Activated CD4-positive, alpha-beta T cell treated with anti-CD3 and anti-CD28 coated beads for 1 hour (primary cell): Measurements from ENCODE around the gene ZNF236.
"Not testable (repeated sequence)": the region's sequence is repeated elsewhere in the genome, so short reads cannot be mapped to it uniquely, and the experiment has no call there.

Experiments
- DNase-seq: peaks from one replicate; pipeline ENCODE4 v3.0.0-alpha.2; 2020

Gene ZNF236

DNA sequence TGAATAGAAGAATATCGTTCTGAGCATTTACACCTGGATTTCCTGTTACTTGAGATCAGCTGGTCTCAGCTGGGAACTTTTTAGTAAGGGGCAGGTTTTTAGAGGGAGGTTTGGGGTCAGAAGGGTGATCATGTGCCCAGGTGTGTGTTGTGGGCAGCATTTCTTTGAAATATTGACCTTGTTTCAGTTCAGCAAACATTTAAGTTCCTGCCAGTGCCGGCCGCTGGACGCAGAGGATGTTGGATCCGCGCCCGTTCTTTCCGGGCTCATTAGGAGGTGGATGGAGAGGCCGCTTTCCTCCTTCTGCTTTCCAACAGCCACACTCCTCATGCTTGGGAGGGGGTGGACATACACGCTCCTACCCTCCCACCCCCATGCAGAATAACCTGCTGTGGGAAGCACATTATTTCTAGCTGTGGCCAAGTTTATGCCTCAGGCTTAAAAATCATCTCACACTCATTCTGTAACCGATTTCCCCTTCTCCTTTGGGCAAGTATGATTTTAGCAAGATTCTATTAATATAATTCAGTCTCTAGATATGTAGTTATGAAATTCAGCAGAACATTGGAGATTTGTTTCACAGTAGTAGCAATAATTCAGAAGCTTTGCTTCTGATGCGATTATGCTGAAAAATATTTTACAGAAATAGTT lies 131.4 kb downstream of the ZNF236 start:
- no peak for DNase-seq

DNA sequence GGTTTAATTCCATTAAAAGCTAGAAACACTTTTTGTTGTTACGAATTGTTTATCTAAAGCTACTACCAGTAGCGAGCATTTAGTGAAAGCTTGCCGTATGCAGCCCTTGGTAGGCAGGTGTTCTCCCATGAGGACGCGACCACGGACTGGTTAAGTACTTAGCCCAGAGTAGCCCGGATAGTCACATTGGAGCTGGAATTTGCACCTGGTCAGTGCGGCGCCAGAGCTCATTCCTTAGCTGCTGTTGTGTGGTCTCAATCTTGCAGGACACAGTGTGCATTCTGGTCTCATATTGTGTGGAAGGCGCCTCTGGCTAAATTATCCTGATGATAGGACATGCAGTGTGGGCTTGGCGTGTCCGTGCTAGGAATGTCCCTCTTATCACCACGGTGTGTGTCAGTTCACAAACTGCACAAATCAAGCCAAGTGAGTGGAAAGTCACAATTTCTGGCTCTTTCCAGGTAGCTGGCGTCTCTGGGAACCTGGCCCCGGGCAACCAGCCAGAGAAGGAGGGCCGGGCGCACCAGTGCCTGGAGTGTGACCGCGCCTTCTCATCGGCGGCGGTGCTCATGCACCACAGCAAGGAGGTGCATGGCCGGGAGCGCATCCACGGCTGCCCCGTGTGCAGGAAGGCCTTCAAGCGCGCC lies 133.3 kb downstream of the ZNF236 start:
- no peak for DNase-seq

DNA sequence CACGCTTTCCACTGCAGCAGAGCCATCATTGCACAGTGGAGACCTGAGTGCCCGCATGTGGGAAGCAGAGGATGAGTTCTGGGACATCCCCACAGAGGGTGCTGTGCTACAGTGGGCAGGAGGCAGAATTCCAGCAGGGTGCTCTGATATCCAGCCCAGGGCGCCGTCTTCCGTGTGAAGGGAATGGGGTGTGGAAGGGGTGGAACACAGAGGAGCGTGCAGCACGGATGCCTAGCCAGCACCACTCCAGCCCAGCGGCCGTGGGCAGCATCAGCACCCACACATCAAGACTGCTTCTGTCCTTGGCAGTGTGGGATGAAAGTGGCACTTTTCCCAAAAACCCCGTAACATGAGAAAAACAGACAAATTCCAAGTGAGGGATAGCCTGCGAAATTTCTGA lies 134.3 kb downstream of the ZNF236 start:
- DNase-seq = no peak

DNA sequence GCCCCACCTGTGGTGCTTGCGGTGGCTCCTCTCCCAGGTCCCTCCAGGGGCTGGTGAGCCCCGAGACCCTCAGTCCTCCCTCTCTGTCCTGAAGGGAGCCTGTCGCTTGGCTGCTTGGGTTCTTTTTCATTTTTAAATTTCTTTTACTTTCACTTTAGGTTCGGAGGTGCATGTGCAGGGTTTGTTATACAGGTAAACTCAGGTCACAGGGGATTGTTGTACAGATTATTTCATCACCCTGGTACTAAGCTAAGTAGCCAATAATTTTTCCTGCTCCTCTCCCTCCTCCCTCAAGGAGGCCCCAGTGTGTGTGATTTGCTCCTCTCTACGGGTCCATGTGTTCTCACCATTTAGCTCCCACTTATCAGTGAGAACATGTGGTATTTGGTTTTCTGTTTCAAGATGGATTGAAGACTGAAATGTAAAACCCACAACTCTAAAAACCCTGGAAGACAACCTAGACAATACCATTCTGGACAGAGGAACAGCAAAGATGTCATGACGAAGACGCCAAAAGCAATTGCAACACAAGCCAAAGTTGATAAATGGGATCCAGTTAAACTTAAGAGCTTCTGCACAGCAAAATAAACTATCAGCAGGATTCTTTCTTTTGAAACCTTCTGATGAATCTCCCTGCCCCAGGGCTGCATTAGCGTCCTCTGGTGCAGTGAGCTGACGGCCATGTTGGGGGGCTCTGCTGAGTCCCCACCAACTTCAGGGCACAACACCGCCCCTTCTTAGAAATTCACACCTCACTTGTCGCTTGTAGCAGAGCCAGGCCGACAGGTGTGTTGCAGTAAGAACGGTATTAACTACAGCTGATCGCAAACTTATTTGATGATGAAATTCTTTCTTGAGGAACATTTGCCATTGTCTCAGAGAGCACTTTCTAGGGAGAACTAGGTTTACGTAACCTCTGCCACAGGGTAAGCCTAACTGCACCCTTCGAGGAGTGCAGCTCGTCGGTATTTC lies 135.3 kb downstream of the ZNF236 start:
- DNase-seq = no peak

DNA sequence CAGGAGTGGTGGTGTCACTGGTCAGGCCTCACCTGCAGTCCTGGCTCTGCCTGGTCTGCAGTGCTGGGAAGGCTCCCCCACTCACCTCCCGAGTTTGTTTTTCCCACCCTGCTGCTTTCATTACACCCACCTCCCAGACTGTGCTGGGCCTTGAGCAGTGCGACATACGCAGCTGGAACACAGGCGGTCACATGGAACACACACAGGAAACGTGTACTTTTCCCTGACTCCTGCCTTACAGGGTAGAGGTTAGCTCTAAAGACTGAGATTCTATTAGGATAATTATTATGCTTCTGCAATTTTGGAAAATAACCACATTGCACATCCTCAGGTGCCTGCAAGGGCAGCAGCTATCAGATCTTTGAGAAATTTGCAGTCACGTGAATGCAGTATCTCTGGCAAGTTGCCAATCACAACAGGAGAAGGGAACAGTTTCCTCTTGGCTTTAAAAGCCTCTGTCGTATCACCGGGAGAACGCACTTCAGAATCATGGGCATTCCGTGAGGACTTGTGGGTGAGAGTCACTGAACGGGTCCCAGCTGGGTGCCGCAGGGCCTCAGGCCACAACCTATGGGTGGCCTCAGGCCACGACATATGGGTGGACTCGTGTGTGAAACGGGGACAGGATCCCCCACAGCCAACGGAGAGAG lies 136.5 kb downstream of the ZNF236 start:
- no peak for DNase-seq

DNA sequence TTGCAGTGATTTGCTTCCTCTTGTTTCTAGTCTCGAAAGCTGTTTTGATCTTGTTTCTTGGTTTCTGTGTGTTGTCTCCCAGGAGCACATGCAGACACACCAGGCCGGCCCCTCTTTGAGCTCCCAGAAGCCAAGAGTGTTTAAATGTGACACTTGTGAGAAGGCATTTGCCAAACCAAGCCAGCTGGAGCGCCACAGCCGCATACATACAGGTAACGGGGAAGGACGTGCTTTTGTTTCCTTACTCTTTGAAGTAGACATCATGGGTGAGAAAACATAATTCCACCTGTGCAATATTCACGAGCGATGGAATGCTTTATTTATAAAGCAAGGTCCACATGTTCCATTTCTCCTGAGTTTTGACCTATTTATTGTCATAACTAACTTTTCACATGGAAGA lies 137.2 kb downstream of the ZNF236 start:
- no peak for DNase-seq

DNA sequence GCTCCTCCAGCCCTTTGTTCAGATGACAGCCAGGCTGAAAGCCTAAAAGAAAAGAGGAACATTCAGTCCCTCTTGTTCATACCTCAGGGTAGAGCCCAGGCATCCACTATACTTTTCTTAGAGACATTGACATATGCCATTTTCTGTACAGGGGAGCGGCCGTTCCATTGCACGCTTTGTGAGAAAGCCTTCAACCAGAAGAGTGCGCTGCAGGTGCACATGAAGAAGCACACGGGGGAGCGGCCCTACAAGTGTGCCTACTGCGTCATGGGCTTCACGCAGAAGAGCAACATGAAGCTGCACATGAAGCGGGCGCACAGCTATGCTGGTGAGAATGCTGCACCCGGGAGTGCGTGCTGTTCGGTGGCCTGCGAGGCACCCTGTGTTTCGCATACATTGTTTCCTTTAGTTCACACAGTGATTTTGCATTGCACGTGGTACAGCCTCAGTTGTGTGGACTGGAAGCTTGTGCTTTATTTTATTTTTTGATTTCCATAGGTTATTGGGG lies 138.2 kb downstream of the ZNF236 start:
- no peak for DNase-seq

DNA sequence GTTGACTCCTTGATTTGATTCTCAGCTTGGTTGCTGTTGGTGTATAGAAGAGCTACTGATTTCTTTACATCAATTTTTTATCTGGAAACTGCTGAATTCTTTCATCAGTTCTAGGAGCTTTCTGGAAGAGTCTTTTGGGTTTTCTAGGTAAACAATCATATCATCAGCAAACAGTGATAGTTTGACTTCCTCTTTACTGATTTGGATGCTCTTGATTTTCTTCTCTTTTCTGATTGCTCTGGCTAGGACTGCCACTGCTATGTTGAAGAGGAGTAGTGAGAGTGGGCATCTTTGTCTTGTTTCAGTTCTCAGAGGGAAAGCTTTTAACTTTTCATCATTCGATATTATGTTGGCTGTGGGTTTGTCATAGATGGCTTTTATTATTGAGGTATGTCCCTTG lies 140.5 kb downstream of the ZNF236 start:
- DNase-seq = no peak

DNA sequence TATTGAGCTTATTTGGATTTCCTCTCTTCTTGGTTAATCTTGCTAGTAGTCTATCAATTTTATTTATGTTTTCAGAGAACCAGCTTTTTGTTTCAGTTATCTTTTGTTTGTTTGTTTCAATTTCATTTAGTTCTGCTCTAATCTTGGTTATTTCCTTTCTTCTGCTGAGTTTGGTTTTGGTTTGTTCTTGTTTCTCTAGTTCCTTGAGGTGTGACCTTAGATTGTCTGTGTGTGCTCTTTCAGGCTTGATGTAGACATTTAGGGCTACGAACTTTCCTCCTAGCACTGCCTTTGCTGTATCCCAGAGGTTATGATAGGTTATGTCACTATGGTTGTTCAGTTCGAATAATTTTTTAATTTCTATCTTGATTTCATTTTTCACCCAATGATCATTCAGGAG lies 141.6 kb downstream of the ZNF236 start:
- no peak for DNase-seq

DNA sequence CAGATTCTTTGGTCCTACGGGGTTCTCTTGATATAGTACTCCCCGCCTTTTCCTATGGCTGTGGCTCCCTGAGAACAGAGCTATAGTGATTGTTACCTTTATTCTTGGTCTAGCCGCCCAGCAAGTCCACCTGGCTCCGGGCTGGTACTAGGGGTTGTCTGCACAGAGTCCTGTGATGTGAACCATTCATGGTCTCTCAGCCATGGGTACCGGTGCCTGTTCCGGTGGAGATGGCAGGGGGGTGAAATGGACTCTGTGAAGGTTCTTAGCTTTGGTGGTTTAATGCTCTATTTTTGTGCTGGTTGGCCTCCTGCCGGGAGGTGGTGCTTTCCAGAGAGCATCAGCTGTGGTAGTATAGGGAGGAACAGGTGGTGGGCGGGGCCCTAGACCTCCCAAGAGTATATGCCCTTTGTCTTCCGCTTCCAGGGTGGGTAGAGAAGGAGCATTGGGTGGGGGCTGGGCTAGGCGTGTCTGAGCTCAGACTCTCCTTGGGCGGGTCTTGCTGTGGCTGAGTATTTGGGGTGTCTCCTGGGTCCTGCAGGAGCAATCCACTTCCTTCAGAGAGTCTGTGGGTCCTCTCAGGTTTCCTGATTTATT lies 143.3 kb downstream of the ZNF236 start:
- DNase-seq = not testable (repeated sequence)

DNA sequence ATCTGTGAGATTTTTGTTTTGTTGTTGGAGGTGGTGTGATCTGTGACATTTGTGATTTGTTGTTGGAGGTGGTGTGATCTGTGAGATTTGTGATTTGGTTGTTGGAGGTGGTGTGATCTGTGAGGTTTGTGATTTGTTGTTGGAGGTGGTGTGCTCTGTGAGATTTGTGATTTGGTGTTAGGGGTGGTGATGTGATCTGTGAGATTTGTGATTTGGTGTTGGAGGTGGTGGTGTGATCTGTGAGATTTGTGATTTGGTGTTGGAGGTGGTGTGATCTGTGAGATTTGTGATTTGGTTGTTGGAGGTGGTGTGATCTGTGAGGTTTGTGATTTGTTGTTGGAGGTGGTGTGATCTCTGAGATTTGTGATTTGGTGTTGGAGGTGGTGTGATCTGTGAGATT lies 144.9 kb downstream of the ZNF236 start:
- not testable (repeated sequence) for DNase-seq

DNA sequence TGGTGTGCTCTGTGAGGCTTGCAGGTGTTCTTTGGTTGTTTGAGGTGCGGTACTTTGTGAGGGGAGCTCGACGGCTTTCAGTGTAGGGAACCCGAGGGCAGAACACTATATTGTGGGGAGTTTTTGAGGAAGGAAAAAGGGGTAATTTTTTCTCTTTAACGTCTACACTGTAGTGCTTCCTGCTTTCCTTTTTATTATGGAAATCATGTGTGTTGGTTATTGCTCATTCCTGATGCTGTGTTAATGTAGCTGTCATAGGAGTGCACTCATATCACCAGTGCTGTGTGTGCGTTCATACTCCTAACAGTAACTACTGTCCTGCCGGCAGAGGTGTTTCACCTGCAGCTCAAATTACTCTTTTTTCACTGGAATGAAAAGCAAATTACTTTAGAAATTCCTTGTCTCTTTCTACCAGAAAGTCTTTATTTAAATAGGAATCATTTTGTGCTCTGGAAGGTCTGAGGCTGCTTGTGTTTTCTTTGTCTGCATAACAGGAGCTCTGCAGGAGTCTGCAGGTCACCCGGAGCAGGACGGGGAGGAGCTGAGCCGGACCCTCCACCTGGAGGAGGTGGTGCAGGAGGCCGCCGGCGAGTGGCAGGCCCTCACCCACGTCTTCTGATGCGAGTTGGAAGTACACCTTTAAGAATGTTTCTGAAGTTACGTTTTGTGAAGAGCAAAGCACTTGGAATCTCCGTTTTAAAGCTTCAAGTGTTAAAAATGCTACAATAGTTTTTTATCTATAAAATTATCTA lies 145.5 kb downstream of the ZNF236 start:
- DNase-seq = no peak

DNA sequence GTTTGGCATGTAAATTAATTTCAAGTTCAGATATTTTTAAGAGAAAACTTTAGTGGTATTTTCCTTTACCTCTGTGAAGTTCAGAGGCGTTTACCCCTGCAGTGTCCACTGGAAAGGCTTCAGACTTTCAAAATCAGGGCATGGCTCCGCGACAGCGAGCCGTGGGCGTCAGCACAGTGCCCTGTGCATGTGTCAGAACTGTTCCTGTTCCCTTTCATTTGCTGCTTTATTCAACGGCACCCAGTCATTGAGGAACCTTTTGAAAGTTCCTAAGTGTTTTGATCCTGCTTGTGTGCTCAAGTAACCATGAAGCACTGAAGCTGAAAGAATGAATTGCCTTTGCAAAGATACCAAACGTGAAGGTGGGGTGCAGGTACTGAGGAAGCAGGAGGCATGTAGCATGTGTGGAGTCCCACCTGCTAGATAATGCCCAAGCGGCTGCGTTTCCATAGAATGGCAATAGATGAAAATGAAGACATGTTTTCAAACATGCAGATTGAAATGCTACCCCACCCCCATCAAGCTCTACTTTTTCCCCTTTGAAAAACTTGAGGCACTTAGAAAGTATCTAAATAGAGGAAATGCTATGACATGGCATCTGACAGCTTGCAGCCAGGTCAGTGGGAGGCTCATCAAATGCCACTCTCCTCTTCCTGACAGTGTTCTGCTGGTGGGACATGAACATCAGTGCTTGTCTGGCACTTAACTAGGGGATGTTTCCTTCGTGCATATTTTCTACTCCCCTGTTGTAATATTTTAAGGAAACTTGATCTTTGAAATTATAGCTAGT lies 148.6 kb downstream of the ZNF236 start:
- no peak for DNase-seq

DNA sequence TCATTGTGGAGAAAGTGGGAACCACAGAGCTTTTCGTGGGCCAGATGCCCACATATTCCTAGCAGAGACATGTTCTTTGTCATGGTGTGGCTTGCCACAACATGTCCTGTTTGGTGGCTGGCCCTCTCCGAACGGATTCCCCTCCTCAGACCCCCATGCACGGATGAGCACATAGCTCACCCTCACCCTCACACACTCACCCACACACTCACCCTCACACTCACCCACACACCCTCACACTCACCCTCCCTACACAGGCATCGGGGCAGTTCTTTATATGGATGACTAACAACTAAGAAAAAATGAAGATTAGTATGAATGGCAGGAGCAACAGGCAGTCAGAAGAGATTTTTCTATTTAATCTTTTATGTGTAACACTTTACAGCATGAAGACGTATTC lies 149.9 kb downstream of the ZNF236 start:
- DNase-seq = no peak

DNA sequence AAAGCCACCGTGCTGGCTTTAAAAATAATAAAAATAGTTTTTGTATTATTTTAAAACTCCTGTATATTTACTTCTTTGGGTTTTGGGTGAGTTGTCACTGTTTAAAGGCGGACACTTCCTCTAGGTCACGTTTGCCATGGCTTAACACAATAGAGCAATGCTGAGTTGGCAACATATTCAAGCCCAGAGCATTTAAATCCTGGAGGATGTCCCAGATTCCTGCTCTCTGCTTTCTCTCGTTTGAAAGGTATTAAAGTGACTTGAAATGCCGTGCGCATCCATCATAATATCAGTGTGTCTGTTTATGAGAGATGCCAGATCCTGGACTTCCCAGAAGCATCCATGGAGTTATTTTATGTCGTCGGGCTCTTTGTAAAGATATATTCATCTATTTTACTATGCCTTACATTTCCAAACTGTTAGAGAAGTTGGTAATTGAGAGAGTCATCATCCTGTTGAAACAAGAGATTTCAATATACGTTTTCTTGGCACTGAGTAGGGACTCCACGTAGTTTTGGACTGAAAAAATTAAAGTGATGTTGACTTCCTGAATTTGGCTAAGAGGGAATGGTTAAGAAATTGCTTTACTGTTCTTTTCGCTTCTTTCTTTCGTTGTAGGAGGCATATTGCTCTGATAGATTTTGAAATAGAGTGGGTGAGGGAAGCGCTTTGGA lies 150.6 kb downstream of the ZNF236 start:
- DNase-seq = no peak

DNA sequence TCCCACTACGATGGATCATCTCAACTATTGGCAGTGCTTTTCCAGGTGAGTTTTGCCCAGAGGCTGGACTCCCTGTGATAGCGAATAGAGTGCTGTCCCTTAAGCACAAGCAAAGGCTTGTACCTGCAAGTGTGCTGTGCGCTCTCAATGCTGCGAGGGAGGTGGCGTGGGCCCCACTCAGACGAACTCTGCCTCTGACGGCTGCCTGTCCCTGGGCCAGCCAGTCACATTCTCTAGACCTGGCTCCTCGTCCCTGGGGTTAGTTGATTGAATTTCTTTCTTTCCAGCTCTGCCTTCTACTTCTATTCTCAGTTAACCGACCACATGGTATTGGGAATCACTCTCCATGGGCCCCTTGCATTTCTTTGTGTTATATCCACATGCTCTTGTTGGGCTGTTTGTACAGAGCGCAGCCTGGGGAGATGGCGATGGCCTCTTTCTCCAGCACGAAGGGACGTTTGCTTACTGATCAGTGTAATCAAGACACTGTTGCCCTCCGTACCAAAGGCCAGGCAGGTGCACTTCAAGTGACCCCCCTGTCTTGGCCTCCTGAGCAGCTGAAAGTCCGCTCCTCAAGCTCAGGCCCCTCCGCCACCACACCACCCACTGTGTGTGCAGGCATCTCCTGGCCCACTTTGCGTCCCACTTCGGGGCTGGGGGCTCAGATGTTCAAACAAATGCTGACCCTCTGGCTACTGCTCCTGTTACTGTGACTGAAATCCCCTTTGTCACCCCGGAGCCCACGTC lies 151.3 kb downstream of the ZNF236 start:
- DNase-seq = no peak

DNA sequence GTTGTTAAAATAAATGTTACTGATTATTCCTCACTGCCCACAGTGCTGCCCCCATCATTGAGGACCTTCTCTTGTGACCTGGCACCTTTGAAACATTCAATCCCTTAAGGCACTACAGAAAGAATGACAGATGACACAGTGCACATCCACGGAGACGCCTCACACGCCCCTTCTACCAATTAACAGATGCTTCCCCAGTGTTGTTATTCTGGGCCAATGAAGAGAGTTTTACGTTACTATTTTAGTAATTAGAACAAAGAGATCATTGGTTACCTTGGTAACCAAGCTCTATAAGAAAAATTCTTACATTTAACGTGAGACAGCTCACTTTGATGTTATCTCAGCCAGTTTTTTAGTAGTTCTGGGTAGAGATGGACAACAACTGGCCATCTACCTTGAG lies 152.0 kb downstream of the ZNF236 start:
- DNase-seq = no peak

DNA sequence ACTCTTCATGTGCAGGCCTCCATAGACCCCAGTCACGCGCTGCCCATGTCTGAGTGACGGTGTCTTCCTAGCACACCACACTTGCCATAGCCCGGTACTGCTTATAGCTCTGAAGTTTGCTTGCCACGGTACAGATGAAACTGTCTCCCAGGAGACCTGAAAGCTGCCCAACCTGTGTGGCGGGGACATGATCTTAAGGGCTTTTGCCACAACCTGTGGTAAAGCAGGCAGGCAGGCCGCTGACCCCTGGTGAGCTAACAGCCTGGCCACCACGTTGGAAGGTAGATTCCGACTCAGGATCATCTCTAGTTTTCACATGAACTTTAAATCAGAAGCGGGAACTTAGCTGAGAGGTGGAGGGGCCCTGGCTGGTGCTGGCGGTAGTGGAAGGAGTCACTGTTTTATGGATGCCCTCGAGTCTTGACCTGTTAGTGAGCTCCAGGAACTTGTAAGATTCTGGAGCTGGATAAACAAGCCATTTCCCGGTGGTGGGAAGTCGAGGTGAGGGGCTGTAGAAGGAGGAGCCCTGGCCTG lies 153.3 kb downstream of the ZNF236 start:
- no peak for DNase-seq

DNA sequence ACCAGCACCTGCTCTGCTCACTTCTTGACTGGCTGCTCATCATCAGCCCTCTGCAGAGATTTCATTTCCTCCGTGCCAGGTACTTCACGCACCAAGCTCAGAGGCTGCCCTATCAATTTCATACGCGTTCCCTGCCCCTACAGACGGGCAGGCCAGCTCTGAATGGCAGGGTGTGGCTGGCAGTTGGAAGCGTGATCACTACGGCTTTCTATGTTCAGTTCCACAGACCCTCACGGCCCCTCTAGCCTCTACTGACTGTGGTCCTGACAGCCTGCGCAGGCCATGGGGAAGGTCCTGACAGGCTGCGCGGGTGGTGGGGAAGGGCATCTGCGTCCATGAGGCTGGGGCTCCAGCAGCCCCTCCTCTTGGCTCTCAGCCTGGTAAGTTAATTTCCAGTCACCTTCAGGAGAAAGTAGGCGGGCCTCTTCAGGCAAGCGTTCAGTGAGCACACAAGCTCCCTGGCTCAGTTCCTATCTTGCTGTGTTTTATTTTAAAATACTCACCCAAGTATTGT lies 154.8 kb downstream of the ZNF236 start:
- DNase-seq = no peak
